IMR-90 (cell line): ENCODE measurements around the gene UBE2L3. TPM values are rescaled to one million over a fixed set of nuclear protein-coding genes. Genes with fewer than 3 reads are reported as not detected.

ENCODE experiments used
- ATAC-seq: fragments of 200-7000 bp; cut with Tn5 transposase; 2 replicates; pipeline ENCODE4 v1.9.1; 2020; ENCODE audit warnings: low read depth, mild to moderate bottlenecking, moderate library complexity
- BruUV-seq: library from RNA; stranded (reverse); fragments of 400-500 nt; replicated peaks from 2 replicates; lab custom pipeline; 2021; lab: Mats Ljungman, UMichigan
- CTCF ChIA-PET: fragments of 300-600 bp; formaldehyde crosslinking; extraction: SDS; loops from one replicate; lab custom pipeline; 2021; ENCODE audit warnings: antibody characterized with exemption; lab: Yijun Ruan, JAX
- POLR2A ChIA-PET: fragments of 300-600 bp; sonication (Branson Sonifier 250); formaldehyde crosslinking; loops from one replicate; lab custom pipeline; 2022; ENCODE audit warnings: antibody characterized with exemption; ENCODE audit not compliant: unreplicated experiment; lab: Charles Lee
- DNase-seq: peaks from one replicate; pipeline ENCODE4 v3.0.0; 2013
- H2AFZ ChIP-seq: replicated peaks from 2 replicates; pipeline ENCODE3; 2013; ENCODE audit warnings: low read length, mild to moderate bottlenecking; ENCODE audit not compliant: poor library complexity
- H2AK5ac ChIP-seq: 2 replicates; pipeline ENCODE4 v1.6.1; 2013; ENCODE audit warnings: low read depth, low read length, inconsistent platforms
- H2AK9ac ChIP-seq: replicated peaks from 2 replicates; pipeline ENCODE3; 2013; ENCODE audit warnings: mild to moderate bottlenecking, low read depth, low read length, moderate library complexity; ENCODE audit not compliant: poor library complexity
- H2BK120ac ChIP-seq: 2 replicates; pipeline ENCODE4 v1.6.1; 2013; ENCODE audit warnings: low read depth, low read length, inconsistent platforms
- H2BK15ac ChIP-seq: 3 replicates; pipeline ENCODE4 v1.6.1; 2013; ENCODE audit warnings: low read depth, low read length, inconsistent platforms
- H2BK20ac ChIP-seq: 2 replicates; pipeline ENCODE4 v1.6.1; 2013; ENCODE audit warnings: low read depth, mild to moderate bottlenecking, inconsistent platforms, low read length, moderate library complexity
- H2BK5ac ChIP-seq: 2 replicates; pipeline ENCODE4 v1.6.1; 2013; ENCODE audit warnings: mild to moderate bottlenecking, low read depth, low read length, inconsistent platforms; ENCODE audit not compliant: poor library complexity, severe bottlenecking
- H3K14ac ChIP-seq: replicated peaks from 2 replicates; pipeline ENCODE4 v1.6.1; 2013; ENCODE audit warnings: low read depth, low read length, inconsistent platforms
- H3K18ac ChIP-seq: 2 replicates; pipeline ENCODE4 v1.6.1; 2013; ENCODE audit warnings: low read depth, low read length, control low read depth
- H3K23ac ChIP-seq: 2 replicates; pipeline ENCODE4 v1.6.1; 2013; ENCODE audit warnings: low read depth, low read length, inconsistent platforms
- H3K27ac ChIP-seq: 2 replicates; pipeline ENCODE4 v1.5.1; 2013; ENCODE audit warnings: mild to moderate bottlenecking, control low read depth, low read length; ENCODE audit not compliant: insufficient read depth
- H3K27me3 ChIP-seq: 2 replicates; pipeline ENCODE4 v1.6.1; 2013; ENCODE audit warnings: low read length; ENCODE audit not compliant: control insufficient read depth, insufficient read depth
- H3K36me3 ChIP-seq: 2 replicates; pipeline ENCODE4 v1.6.1; 2013; ENCODE audit warnings: low read length, mixed read lengths; ENCODE audit not compliant: control insufficient read depth, insufficient read depth
- H3K4ac ChIP-seq: 2 replicates; pipeline ENCODE4 v1.6.1; 2013; ENCODE audit warnings: low read depth, low read length, inconsistent platforms
- H3K4me1 ChIP-seq: 2 replicates; pipeline ENCODE4 v1.6.1; 2013; ENCODE audit warnings: low read length, mixed read lengths; ENCODE audit not compliant: control insufficient read depth, insufficient read depth
- H3K4me2 ChIP-seq: 2 replicates; pipeline ENCODE4 v1.6.1; 2013; ENCODE audit warnings: low read depth, mild to moderate bottlenecking, control low read depth, low read length, moderate library complexity
- H3K4me3 ChIP-seq: 2 replicates; pipeline ENCODE4 v1.5.1; 2013; ENCODE audit warnings: low read depth, mild to moderate bottlenecking, control low read depth, low read length, moderate library complexity; ENCODE audit not compliant: insufficient read depth
- H3K56ac ChIP-seq: 2 replicates; pipeline ENCODE4 v1.6.1; 2013; ENCODE audit warnings: low read length, inconsistent platforms; ENCODE audit not compliant: insufficient read depth; ENCODE audit errors: extremely low read depth
- H3K79me1 ChIP-seq, 2 experiments: 2 replicates each; pipeline ENCODE4 v1.6.1; 2013; ENCODE audit warnings: low read length in 2 of 2, inconsistent platforms in 1 of 2, low read depth in 1 of 2
- H3K9ac ChIP-seq: 2 replicates; pipeline ENCODE4 v1.6.1; 2013; ENCODE audit warnings: low read depth, low read length, control low read depth
- H3K9me1 ChIP-seq: 2 replicates; pipeline ENCODE4 v1.6.1; 2013; ENCODE audit warnings: low read length, inconsistent platforms; ENCODE audit not compliant: insufficient read depth
- H3K9me3 ChIP-seq: 2 replicates; pipeline ENCODE4 v1.6.1; 2013; ENCODE audit warnings: low read length; ENCODE audit not compliant: control insufficient read depth, insufficient read depth
- H4K20me1 ChIP-seq: 2 replicates; pipeline ENCODE4 v1.6.1; 2013; ENCODE audit warnings: low read length, inconsistent platforms; ENCODE audit not compliant: insufficient read depth
- H4K5ac ChIP-seq: 2 replicates; pipeline ENCODE4 v1.6.1; 2013; ENCODE audit warnings: mild to moderate bottlenecking, low read depth, low read length, control low read depth
- H4K8ac ChIP-seq, 2 experiments: 2 replicates each; pipeline ENCODE4 v1.6.1; 2013; ENCODE audit warnings: low read depth in 2 of 2, low read length in 2 of 2, control low read depth in 1 of 2, inconsistent platforms in 1 of 2
- H4K91ac ChIP-seq: 2 replicates; pipeline ENCODE4 v1.6.1; 2013; ENCODE audit warnings: low read depth, low read length, inconsistent platforms; ENCODE audit not compliant: insufficient read depth
- MAZ ChIP-seq: IDR thresholded peaks from 2 replicates; pipeline ENCODE4 v1.6.1; 2012; ENCODE audit warnings: low read depth, mild to moderate bottlenecking, low read length, improper control_type of control experiment, moderate library complexity, borderline replicate concordance
- WGBS, 2 experiments: methylation state at CpG; one replicate each; pipeline versions ENCODE4 v1.1.5 to v1.1.7; 2013; ENCODE audit warnings: missing lambda C conversion rate in 2 of 2; ENCODE audit not compliant: insufficient read length in 1 of 2; ENCODE audit errors: extremely low coverage in 2 of 2; 5-methylcytosine and 5-hydroxymethylcytosine counted together
- dilution Hi-C: fragments of 300-500 bp; cut with HindIII; formaldehyde crosslinking; loops from one replicate; pipeline ENCODE4 v1.14.3; 2018; ENCODE audit warnings: low sequenced_read_pairs; ENCODE audit not compliant: unreplicated experiment
- in situ Hi-C: fragments of 300-500 bp; cut with MboI; formaldehyde crosslinking; loops from 3 replicates; pipeline ENCODE4 v1.14.3; 2019; ENCODE audit warnings: low sequenced_read_pairs, inconsistent platforms, mixed read lengths
- intact Hi-C: fragments of 100-400 bp; cut with micrococcal nuclease; formaldehyde crosslinking; loops from 2 replicates; pipeline ENCODE4 v1.10.0; 2022
- polyA plus RNA-seq, 3 experiments: library from polyadenylated mRNA; depleted of rRNA; stranded (reverse); fragments of >200 nt; gene quantifications; 2 replicates each; pipeline ENCODE4 v1.2.3, GENCODE V29; 2012; ENCODE audit warnings: low replicate concordance in 1 of 3
- total RNA-seq: library from RNA; depleted of rRNA; stranded (reverse); fragments of >200 nt; gene quantifications from 2 replicates; pipeline ENCODE4 v1.2.3, GENCODE V29; 2012

UBE2L3 gene
- total and polyA plus RNA-seq, 2 of the 4 experiments (the other 2 are of a cell fraction): 29.0 to 72.9 TPM

GRCh38 chr22:21612858-21613257 lies 45.3 kb downstream of the UBE2L3 start:
- WGBS, 2 experiments: 91% methylated on average over 4 of the region's 7 CpGs; no CpG with 5 or more reads in 1 of the 2 experiments
- H3K14ac ChIP-seq: no peak overlapping the region
- H3K9ac ChIP-seq: no peak overlapping the region
- peaks cover 86% of the 10 kb centered on the region for H4K20me1 ChIP-seq
- DNase-seq: no peak
- peaks cover 3% of the 10 kb centered on the region; the same call in 1 of the 2 replicates for H3K4me1 ChIP-seq
- no peak overlapping the region for H2BK20ac ChIP-seq
- H2BK120ac ChIP-seq: no peak overlapping the region
- intact Hi-C loops (no loop called here), in situ Hi-C loops (no loop called here), dilution Hi-C loops (no loop called here)
- H3K4me2 ChIP-seq: no peak overlapping the region
- no peak overlapping the region for H4K8ac ChIP-seq
- H3K9me3 ChIP-seq: no peaks in the 10 kb centered on the region
- TF ChIP-seq MAZ: no peak
- H3K79me1 ChIP-seq: peaks cover 41 to 71% of the 10 kb centered on the region in 2 experiments
- no peak overlapping the region for H3K4ac ChIP-seq
- H3K27me3 ChIP-seq: no peaks in the 10 kb centered on the region
- H3K56ac ChIP-seq: no peak overlapping the region
- no TSS peak for BruUV-seq
- H2BK15ac ChIP-seq: no peak overlapping the region
- no peak overlapping the region for H3K23ac ChIP-seq
- H2AK5ac ChIP-seq: no peak overlapping the region
- ChIA-PET CTCF (interaction anchor here (1.2 kb wide), 1 partner anchor 11 kb away, joined by 3 read pairs; no protein-coding TSS in a partner anchor), POLR2A (no interaction called here)
- ATAC-seq: no peak
- no peak overlapping the region for H4K5ac ChIP-seq
- H2BK5ac ChIP-seq: no peak overlapping the region
- peaks cover 21% of the 10 kb centered on the region for H3K9me1 ChIP-seq
- no peak overlapping the region for H3K18ac ChIP-seq
- H3K4me3 ChIP-seq: no peak overlapping the region
- peaks cover 26% of the 10 kb centered on the region for H3K36me3 ChIP-seq
- no peak overlapping the region for H4K91ac ChIP-seq
- H3K27ac ChIP-seq: no peak overlapping the region
- no peak overlapping the region for H2AFZ ChIP-seq
- no peak overlapping the region for H2AK9ac ChIP-seq
